T follicular helper cell (primary cell): Measurements from ENCODE around the gene KRT84.

Source experiments
- DNase-seq: peaks from one replicate; pipeline ENCODE4 v3.0.0-alpha.2; 2020; ENCODE audit warnings: low read depth
- total RNA-seq, 2 experiments: gene quantifications; one replicate each; lab custom pipeline; 2026; lab: John Stamatoyannopoulos, UW

KRT84 gene
- total RNA-seq, result 0 reads per million in 2 experiments

- DNase-seq, result no peak
Measured at GRCh38 chr12:52385226-52385702, at the start of gene KRT84. KRT84 (minus strand) TSS chr12:52385652; CDS start chr12:52385585, 67 bp downstream.

- DNase-seq, result no peak
Measured at GRCh38 chr12:52434760-52435530, 49.5 kb upstream of the KRT84 start.

- DNase-seq, result no peak
Measured at GRCh38 chr12:52434081-52434733, 48.8 kb upstream of the KRT84 start, which contains the start of gene KRT75. KRT75 (minus strand) TSS chr12:52434371; CDS start chr12:52434304, 67 bp downstream.

GRCh38 chr12:52433501-52434080 is 48.1 kb upstream of the KRT84 start:
- no peak for DNase-seq

GRCh38 chr12:52432559-52433207 is 47.2 kb upstream of the KRT84 start:
- no peak for DNase-seq

GRCh38 chr12:52428121-52428520 is 42.7 kb upstream of the KRT84 start:
- no peak for DNase-seq

- no peak for DNase-seq
Measured at GRCh38 chr12:52427083-52427482, 41.6 kb upstream of the KRT84 start.

GRCh38 chr12:52426034-52426433 is 40.6 kb upstream of the KRT84 start:
- no peak for DNase-seq

GRCh38 chr12:52425466-52425865 is 40.0 kb upstream of the KRT84 start:
- DNase-seq, result no peak

GRCh38 chr12:52423661-52424500 is 38.4 kb upstream of the KRT84 start:
- DNase-seq, result no peak

- no peak for DNase-seq
Measured at GRCh38 chr12:52423035-52423434, 37.6 kb upstream of the KRT84 start.

GRCh38 chr12:52419656-52420055 is 34.2 kb upstream of the KRT84 start:
- no peak for DNase-seq

- no peak for DNase-seq
Measured at GRCh38 chr12:52418576-52419110, 33.2 kb upstream of the KRT84 start.

- no peak for DNase-seq
Measured at GRCh38 chr12:52417740-52418139, 32.3 kb upstream of the KRT84 start.

- no peak for DNase-seq
Measured at GRCh38 chr12:52416795-52417194, 31.3 kb upstream of the KRT84 start.

GRCh38 chr12:52415870-52416750 is 30.7 kb upstream of the KRT84 start:
- no peak for DNase-seq

- no peak for DNase-seq
Measured at GRCh38 chr12:52414936-52415335, 29.5 kb upstream of the KRT84 start.

GRCh38 chr12:52413782-52414345 is 28.4 kb upstream of the KRT84 start:
- DNase-seq, result no peak

GRCh38 chr12:52413202-52413601 is 27.8 kb upstream of the KRT84 start:
- no peak for DNase-seq

- DNase-seq, result no peak
Measured at GRCh38 chr12:52411815-52412214, 26.4 kb upstream of the KRT84 start.
